HepG2 (cell line): ENCODE results near the gene NAA16. TPM values are rescaled to one million over a fixed set of nuclear protein-coding genes. Genes with fewer than 3 reads are reported as not detected.
A peak's percentile ranks its signal among the peaks of the same experiment; 100 is the strongest.

Experiments used
- CENPX ChIP-seq: sonication (generic); formaldehyde crosslinking; IDR thresholded peaks from 2 replicates; pipeline ENCODE4 v1.9.0; 2021; ENCODE audit warnings: mild to moderate bottlenecking, missing genetic modification reagents, moderate library complexity
- ESRRA ChIP-seq: sonication (generic); formaldehyde crosslinking; IDR thresholded peaks from 2 replicates; pipeline ENCODE4 v1.5.1; 2020; ENCODE audit warnings: mild to moderate bottlenecking, low read depth, missing genetic modification reagents
- MATR3 ChIP-seq: sonication (generic); formaldehyde crosslinking; IDR thresholded peaks from 2 replicates; pipeline ENCODE4 v1.4.0; 2020; ENCODE audit warnings: missing genetic modification reagents
- NFIC ChIP-seq: IDR thresholded peaks from 2 replicates; pipeline ENCODE4 v1.6.1; 2012; ENCODE audit warnings: mild to moderate bottlenecking, low read length, inconsistent platforms
- NR3C1 ChIP-seq: sonication (generic); formaldehyde crosslinking; IDR thresholded peaks from 2 replicates; pipeline ENCODE4 v1.4.0; 2020; ENCODE audit warnings: missing genetic modification reagents
- REPIN1 ChIP-seq: sonication (generic); formaldehyde crosslinking; IDR thresholded peaks from 2 replicates; pipeline ENCODE4 v1.8.0; 2022; ENCODE audit warnings: missing genetic modification reagents, low read depth, mild to moderate bottlenecking, borderline replicate concordance
- ZMAT3 ChIP-seq: sonication (generic); formaldehyde crosslinking; conservative IDR thresholded peaks from 2 replicates; pipeline ENCODE4 v1.7.0; 2021; ENCODE audit warnings: missing genetic modification reagents
- ZNF235 ChIP-seq: sonication (generic); formaldehyde crosslinking; IDR thresholded peaks from 2 replicates; pipeline ENCODE4 v1.8.1; 2023; ENCODE audit warnings: mild to moderate bottlenecking, missing genetic modification reagents, borderline replicate concordance
- ZNF337 ChIP-seq: sonication (generic); formaldehyde crosslinking; IDR thresholded peaks from 2 replicates; pipeline ENCODE4 v1.5.1; 2020; ENCODE audit warnings: missing genetic modification reagents, low read depth, mild to moderate bottlenecking, borderline replicate concordance
- ZNF33A ChIP-seq: sonication (generic); formaldehyde crosslinking; IDR thresholded peaks from 2 replicates; pipeline ENCODE4 v1.5.1; 2020; ENCODE audit warnings: missing genetic modification reagents, mild to moderate bottlenecking, moderate library complexity, borderline replicate concordance
- ZNF564 ChIP-seq: sonication (generic); formaldehyde crosslinking; IDR thresholded peaks from 2 replicates; pipeline ENCODE4 v1.8.1; 2023; ENCODE audit warnings: mild to moderate bottlenecking, missing genetic modification reagents
- ZNF772 ChIP-seq: sonication (generic); formaldehyde crosslinking; IDR thresholded peaks from 2 replicates; pipeline ENCODE4 v1.5.0; 2020; ENCODE audit warnings: mild to moderate bottlenecking, missing genetic modification reagents
- ZSCAN22 ChIP-seq: sonication (generic); formaldehyde crosslinking; IDR thresholded peaks from 2 replicates; pipeline ENCODE4 v1.4.0; 2020; ENCODE audit warnings: mild to moderate bottlenecking, missing genetic modification reagents
- polyA plus RNA-seq, 8 experiments: library from polyadenylated mRNA; depleted of rRNA in 3 of 8; stranded (reverse) in 7 of 8; unstranded in 1 of 8; fragments of >200 nt; fragmentation: Illumina TruSeq in 4 of 8; extraction: Trizol in 4 of 8; gene quantifications; 2 replicates each; pipeline versions ENCODE4 v1.2.1 to v1.2.3, GENCODE V29; 2011 to 2016; ENCODE audit warnings: low read depth in 4 of 8, missing spikeins in 1 of 8, mixed read lengths in 1 of 8; ENCODE audit not compliant: insufficient read depth in 1 of 8
- total RNA-seq, 5 experiments: library from RNA; depleted of rRNA; stranded (reverse); fragments of >200 nt; fragmentation: Illumina TruSeq; extraction: Trizol; gene quantifications; 2 replicates each; pipeline ENCODE4 v1.2.3, GENCODE V29; 2016; ENCODE audit warnings: low read depth in 1 of 5
- TF ChIP-seq, protein P1 (sequence below): sonication (generic); formaldehyde crosslinking; IDR thresholded peaks from 2 replicates; pipeline ENCODE4 v1.4.0; 2020; ENCODE audit warnings: missing genetic modification reagents
- TF ChIP-seq, protein P2 (sequence below): sonication (generic); formaldehyde crosslinking; IDR thresholded peaks from 2 replicates; pipeline ENCODE4 v1.4.0; 2020; ENCODE audit warnings: missing genetic modification reagents; ENCODE audit errors: not compliant biosample characterization
- TF ChIP-seq, protein P3 (sequence below): sonication (generic); formaldehyde crosslinking; IDR thresholded peaks from 2 replicates; pipeline ENCODE4 v1.5.0; 2020; ENCODE audit warnings: mild to moderate bottlenecking, missing genetic modification reagents
- TF ChIP-seq, protein P4 (sequence below): IDR thresholded peaks from 2 replicates; pipeline ENCODE4 v1.6.1; 2016; ENCODE audit warnings: low read depth
- TF ChIP-seq, protein P5 (sequence below): IDR thresholded peaks from 2 replicates; pipeline ENCODE4 v1.6.1; 2016; ENCODE audit warnings: mild to moderate bottlenecking, missing biosample characterization, missing genetic modification reagents

The NAA16 gene
- total and polyA plus RNA-seq, 2 of the 13 experiments (the other 11 are each of a cell fraction or from before 2014, with no cell fraction given): 9.2 to 15.1 TPM

DNA sequence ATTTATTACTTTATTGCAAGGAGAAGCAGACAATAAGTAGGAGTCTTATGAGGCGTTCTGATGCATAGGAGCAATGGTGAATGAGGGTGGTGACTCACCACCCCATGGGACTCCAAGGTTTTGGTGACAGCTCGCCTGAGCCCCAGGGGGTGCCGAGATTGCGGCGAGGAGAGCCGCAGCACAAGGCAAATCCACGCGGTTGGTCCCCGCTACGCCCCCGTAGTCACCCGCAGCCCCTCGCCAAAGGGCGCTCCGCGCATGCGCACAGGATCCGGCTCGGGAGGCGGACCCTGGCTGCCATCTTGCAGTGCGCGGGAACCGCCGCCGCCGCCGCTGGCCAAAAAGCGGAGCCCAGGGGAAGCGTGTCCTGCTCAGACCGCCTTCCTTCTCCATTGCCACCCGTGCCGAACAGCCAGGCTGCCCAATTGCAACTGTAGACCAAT lies at the start of gene NAA16 (continued):
- TF ChIP-seq, protein P1, sequence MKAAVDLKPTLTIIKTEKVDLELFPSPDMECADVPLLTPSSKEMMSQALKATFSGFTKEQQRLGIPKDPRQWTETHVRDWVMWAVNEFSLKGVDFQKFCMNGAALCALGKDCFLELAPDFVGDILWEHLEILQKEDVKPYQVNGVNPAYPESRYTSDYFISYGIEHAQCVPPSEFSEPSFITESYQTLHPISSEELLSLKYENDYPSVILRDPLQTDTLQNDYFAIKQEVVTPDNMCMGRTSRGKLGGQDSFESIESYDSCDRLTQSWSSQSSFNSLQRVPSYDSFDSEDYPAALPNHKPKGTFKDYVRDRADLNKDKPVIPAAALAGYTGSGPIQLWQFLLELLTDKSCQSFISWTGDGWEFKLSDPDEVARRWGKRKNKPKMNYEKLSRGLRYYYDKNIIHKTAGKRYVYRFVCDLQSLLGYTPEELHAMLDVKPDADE (CRISPR knock-in tag): no peak
- TF ChIP-seq REPIN1 (0 out of 2 replicates have a peak, but pooled peaks have one; percentile 51), ZNF337 (CRISPR knock-in tag) (no peak), ZNF564 (CRISPR knock-in tag) (no peak), ZNF33A (CRISPR knock-in tag) (peak; percentile 32; the same call in 1 of the 2 replicates), NFIC (no peak), MATR3 (no peak), CENPX (CRISPR knock-in tag) (no peak), ZMAT3 (no peak; the same call in 1 of the 2 replicates), ZSCAN22 (CRISPR knock-in tag) (no peak), NR3C1 (no peak), ESRRA (CRISPR knock-in tag) (peak; percentile 39; the same call in 1 of the 2 replicates), ZNF772 (CRISPR knock-in tag) (peak; percentile 70; the same call in 1 of the 2 replicates), ZNF235 (CRISPR knock-in tag) (no peak)
- TF ChIP-seq, protein P2, sequence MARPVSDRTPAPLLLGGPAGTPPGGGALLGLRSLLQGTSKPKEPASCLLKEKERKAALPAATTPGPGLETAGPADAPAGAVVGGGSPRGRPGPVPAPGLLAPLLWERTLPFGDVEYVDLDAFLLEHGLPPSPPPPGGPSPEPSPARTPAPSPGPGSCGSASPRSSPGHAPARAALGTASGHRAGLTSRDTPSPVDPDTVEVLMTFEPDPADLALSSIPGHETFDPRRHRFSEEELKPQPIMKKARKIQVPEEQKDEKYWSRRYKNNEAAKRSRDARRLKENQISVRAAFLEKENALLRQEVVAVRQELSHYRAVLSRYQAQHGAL (CRISPR knock-in tag): no peak
- TF ChIP-seq, protein P3, sequence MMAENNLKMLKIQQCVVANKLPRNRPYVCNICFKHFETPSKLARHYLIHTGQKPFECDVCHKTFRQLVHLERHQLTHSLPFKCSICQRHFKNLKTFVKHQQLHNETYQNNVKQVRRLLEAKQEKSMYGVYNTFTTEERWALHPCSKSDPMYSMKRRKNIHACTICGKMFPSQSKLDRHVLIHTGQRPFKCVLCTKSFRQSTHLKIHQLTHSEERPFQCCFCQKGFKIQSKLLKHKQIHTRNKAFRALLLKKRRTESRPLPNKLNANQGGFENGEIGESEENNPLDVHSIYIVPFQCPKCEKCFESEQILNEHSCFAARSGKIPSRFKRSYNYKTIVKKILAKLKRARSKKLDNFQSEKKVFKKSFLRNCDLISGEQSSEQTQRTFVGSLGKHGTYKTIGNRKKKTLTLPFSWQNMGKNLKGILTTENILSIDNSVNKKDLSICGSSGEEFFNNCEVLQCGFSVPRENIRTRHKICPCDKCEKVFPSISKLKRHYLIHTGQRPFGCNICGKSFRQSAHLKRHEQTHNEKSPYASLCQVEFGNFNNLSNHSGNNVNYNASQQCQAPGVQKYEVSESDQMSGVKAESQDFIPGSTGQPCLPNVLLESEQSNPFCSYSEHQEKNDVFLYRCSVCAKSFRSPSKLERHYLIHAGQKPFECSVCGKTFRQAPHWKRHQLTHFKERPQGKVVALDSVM (CRISPR knock-in tag): no peak
- TF ChIP-seq, protein P4, sequence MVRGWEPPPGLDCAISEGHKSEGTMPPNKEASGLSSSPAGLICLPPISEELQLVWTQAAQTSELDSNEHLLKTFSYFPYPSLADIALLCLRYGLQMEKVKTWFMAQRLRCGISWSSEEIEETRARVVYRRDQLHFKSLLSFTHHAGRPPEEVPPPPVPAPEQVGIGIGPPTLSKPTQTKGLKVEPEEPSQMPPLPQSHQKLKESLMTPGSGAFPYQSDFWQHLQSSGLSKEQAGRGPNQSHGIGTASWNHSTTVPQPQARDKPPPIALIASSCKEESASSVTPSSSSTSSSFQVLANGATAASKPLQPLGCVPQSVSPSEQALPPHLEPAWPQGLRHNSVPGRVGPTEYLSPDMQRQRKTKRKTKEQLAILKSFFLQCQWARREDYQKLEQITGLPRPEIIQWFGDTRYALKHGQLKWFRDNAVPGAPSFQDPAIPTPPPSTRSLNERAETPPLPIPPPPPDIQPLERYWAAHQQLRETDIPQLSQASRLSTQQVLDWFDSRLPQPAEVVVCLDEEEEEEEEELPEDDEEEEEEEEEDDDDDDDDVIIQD (CRISPR knock-in tag): no peak; the same call in 1 of the 2 replicates
- TF ChIP-seq, protein P5, sequence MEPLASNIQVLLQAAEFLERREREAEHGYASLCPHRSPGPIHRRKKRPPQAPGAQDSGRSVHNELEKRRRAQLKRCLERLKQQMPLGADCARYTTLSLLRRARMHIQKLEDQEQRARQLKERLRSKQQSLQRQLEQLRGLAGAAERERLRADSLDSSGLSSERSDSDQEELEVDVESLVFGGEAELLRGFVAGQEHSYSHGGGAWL (CRISPR knock-in tag): no peak; the same call in 1 of the 2 replicates
